Measurements from ENCODE around the gene MAP9.

MAP9 gene

DNA sequence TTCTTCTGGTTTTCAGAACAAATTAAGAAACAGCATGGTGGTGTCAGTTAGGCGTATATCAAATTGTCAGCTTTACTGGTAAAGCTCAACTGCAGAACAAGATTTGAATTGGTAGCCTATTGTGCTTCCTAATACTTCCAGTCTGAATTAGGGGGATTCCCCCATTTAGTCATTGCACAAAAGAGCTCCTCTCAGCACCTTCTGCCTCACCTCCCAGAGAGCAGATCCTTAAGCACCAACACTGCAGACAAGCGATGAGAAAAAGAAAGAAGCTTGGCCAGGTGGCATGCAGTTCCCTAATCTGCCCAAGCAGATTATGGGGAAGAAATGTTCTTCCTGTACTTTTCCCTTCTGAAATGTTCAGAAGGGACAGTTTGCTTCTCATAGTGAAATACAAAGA lies 9.2 kb downstream of the MAP9 start:
- Histone ChIP-seq H3K27me3 (ENCODE audit: insufficient read depth, low read length, poor library complexity) (no peaks in the 10 kb centered on the region), H3K4me1 (ENCODE audit: insufficient read depth, low read length) (no peaks in the 10 kb centered on the region), H4K20me1 (ENCODE audit: insufficient read depth, low read length) (no peaks in the 10 kb centered on the region), H3K9ac (ENCODE audit: low read depth, low read length) (no peak overlapping the region), H2AFZ (ENCODE audit: low read depth, low read length) (no peak overlapping the region), H3K36me3 (ENCODE audit: insufficient read depth, low read length) (no peaks in the 10 kb centered on the region), H3K4me3 (ENCODE audit: low read depth in 1 of 2, low read length in 2 of 2) (no peak overlapping the region), H3K27ac (ENCODE audit: low read length) (no peak overlapping the region), H3K4me2 (ENCODE audit: insufficient read depth, low read length) (no peak overlapping the region), H3K9me3 (ENCODE audit: insufficient read depth, low read length, severe bottlenecking) (no peaks in the 10 kb centered on the region), H3K79me2 (ENCODE audit: insufficient read depth, low read length) (no peaks in the 10 kb centered on the region)
- TF ChIP-seq, protein P1, sequence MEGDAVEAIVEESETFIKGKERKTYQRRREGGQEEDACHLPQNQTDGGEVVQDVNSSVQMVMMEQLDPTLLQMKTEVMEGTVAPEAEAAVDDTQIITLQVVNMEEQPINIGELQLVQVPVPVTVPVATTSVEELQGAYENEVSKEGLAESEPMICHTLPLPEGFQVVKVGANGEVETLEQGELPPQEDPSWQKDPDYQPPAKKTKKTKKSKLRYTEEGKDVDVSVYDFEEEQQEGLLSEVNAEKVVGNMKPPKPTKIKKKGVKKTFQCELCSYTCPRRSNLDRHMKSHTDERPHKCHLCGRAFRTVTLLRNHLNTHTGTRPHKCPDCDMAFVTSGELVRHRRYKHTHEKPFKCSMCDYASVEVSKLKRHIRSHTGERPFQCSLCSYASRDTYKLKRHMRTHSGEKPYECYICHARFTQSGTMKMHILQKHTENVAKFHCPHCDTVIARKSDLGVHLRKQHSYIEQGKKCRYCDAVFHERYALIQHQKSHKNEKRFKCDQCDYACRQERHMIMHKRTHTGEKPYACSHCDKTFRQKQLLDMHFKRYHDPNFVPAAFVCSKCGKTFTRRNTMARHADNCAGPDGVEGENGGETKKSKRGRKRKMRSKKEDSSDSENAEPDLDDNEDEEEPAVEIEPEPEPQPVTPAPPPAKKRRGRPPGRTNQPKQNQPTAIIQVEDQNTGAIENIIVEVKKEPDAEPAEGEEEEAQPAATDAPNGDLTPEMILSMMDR (IDR thresholded peaks at IDR 0.05; ENCODE audit: borderline replicate concordance, extremely low read depth, low read length, poor library complexity, severe bottlenecking) = no peak
- no peak for TF ChIP-seq EZH2 (IDR thresholded peaks at IDR 0.05; ENCODE audit: borderline replicate concordance, low read depth, low read length, severe bottlenecking)
- DNase-seq = no peak
- no peak for ATAC-seq (ENCODE audit: insufficient read depth, low read depth)

DNA sequence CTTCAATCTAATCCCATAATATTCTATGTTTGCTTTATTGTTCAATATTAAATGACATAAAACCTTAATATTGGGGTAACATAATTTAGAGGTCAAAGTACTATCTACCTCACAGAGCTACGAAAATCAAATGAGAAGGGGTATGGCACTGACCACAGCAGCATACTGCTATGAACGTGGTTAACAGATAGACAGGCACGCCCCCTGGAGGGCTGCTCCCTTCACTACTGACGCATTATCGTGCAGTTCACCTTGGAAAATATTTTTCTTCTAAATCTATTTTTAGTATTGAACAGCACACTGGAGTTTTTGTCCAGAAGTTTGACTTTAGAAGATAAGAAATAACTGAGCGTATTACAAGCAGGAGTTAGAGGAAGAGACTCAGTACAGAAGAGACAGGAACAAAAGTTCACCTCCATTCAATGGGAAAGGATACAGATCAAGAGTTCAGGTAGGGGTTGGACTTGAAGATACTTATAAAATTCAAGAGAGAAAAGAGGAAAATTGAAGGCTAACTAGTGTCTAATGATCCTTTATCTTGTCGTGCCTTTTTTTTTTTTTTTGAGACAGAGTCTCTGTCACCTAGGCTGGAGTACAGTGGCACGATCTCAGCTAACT lies 22.7 kb downstream of the MAP9 start:
- Histone ChIP-seq H3K4me2 (ENCODE audit: insufficient read depth, low read length) (no peak overlapping the region), H4K20me1 (ENCODE audit: insufficient read depth, low read length) (no peaks in the 10 kb centered on the region), H3K79me2 (ENCODE audit: insufficient read depth, low read length) (no peaks in the 10 kb centered on the region), H2AFZ (ENCODE audit: low read depth, low read length) (no peak overlapping the region), H3K27me3 (ENCODE audit: insufficient read depth, low read length, poor library complexity) (no peaks in the 10 kb centered on the region), H3K4me3 (ENCODE audit: low read depth in 1 of 2, low read length in 2 of 2) (no peak overlapping the region), H3K4me1 (ENCODE audit: insufficient read depth, low read length) (no peaks in the 10 kb centered on the region), H3K9me3 (ENCODE audit: insufficient read depth, low read length, severe bottlenecking) (no peaks in the 10 kb centered on the region), H3K9ac (ENCODE audit: low read depth, low read length) (no peak overlapping the region), H3K27ac (ENCODE audit: low read length) (no peak overlapping the region), H3K36me3 (ENCODE audit: insufficient read depth, low read length) (no peaks in the 10 kb centered on the region)
- DNase-seq = peak; percentile 40
- peak; percentile 82 for ATAC-seq (ENCODE audit: insufficient read depth, low read depth)
- TF ChIP-seq EZH2 (IDR thresholded peaks at IDR 0.05; ENCODE audit: borderline replicate concordance, low read depth, low read length, severe bottlenecking) = no peak
- TF ChIP-seq, protein P1 (IDR thresholded peaks at IDR 0.05; ENCODE audit: borderline replicate concordance, extremely low read depth, low read length, poor library complexity, severe bottlenecking) = peak; percentile 66

DNA sequence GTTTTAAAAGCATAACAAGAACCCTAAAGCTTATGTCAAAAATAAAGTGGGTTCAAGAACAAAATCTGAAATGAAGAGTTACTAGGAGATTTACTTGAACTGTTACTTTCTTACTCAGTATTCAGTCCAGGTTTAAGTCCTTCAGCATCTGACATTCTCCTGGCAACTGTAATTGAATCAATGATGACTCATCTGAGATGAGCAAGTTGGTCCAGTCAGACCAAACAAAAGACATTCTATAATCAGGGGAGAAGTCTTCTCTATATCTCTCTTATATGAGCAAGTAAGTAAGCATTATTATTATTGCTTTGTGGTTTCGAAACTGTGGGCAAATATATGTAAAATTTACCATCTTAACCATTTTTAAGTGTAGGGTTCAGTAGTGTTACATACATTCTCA lies 34.6 kb downstream of the MAP9 start:
- Histone ChIP-seq H3K4me1 (ENCODE audit: insufficient read depth, low read length) (no peaks in the 10 kb centered on the region), H3K9me3 (ENCODE audit: insufficient read depth, low read length, severe bottlenecking) (no peaks in the 10 kb centered on the region), H3K9ac (ENCODE audit: low read depth, low read length) (no peak overlapping the region), H3K27ac (ENCODE audit: low read length) (no peak overlapping the region), H3K27me3 (ENCODE audit: insufficient read depth, low read length, poor library complexity) (no peaks in the 10 kb centered on the region), H3K4me2 (ENCODE audit: insufficient read depth, low read length) (no peak overlapping the region), H3K79me2 (ENCODE audit: insufficient read depth, low read length) (no peaks in the 10 kb centered on the region), H3K4me3 (ENCODE audit: low read depth in 1 of 2, low read length in 2 of 2) (no peak overlapping the region), H2AFZ (ENCODE audit: low read depth, low read length) (no peak overlapping the region), H4K20me1 (ENCODE audit: insufficient read depth, low read length) (no peaks in the 10 kb centered on the region), H3K36me3 (ENCODE audit: insufficient read depth, low read length) (no peaks in the 10 kb centered on the region)
- ATAC-seq (ENCODE audit: insufficient read depth, low read depth) (no peak), DNase-seq (no peak)
- TF ChIP-seq, protein P1 (IDR thresholded peaks at IDR 0.05; ENCODE audit: borderline replicate concordance, extremely low read depth, low read length, poor library complexity, severe bottlenecking) = no peak
- no peak for TF ChIP-seq EZH2 (IDR thresholded peaks at IDR 0.05; ENCODE audit: borderline replicate concordance, low read depth, low read length, severe bottlenecking)
